MM.1S (cell line): ENCODE data around the gene HRAS.

Experiments
- EZH2phosphoT487 ChIP-seq: fragments of 300-600 bp; sonication (generic); IDR thresholded peaks from 2 replicates; pipeline ENCODE4 v1.6.1; 2018; ENCODE audit warnings: antibody characterized with exemption, low read length
- TF ChIP-seq, protein P1 (sequence below): fragments of 300-600 bp; sonication (generic); IDR thresholded peaks from 2 replicates; pipeline ENCODE4 v1.5.1; 2016; ENCODE audit warnings: antibody characterized with exemption, low read length, mixed read lengths

DNA sequence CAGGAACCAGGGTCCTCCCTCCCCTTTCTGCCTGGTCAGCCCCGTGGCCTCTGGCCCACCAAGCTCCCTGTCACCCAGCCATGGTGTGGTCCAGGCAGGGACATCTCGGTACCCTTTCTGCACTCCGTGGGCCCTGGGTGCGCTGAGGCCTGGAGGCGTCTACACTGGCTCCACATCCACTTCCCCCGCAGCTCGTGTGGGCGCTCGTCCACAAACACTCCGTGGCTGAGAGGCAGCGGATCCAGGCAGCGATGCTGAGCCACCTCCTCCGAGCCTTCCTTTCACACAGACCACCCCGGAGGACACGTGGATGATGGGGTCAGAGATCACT is 44.5 kb downstream of the HRAS start:
- TF ChIP-seq EZH2phosphoT487, result no peak
- TF ChIP-seq, protein P1, sequence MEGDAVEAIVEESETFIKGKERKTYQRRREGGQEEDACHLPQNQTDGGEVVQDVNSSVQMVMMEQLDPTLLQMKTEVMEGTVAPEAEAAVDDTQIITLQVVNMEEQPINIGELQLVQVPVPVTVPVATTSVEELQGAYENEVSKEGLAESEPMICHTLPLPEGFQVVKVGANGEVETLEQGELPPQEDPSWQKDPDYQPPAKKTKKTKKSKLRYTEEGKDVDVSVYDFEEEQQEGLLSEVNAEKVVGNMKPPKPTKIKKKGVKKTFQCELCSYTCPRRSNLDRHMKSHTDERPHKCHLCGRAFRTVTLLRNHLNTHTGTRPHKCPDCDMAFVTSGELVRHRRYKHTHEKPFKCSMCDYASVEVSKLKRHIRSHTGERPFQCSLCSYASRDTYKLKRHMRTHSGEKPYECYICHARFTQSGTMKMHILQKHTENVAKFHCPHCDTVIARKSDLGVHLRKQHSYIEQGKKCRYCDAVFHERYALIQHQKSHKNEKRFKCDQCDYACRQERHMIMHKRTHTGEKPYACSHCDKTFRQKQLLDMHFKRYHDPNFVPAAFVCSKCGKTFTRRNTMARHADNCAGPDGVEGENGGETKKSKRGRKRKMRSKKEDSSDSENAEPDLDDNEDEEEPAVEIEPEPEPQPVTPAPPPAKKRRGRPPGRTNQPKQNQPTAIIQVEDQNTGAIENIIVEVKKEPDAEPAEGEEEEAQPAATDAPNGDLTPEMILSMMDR, result no peak
